Measurements from ENCODE around the gene TET3. TPM values are rescaled to one million over a fixed set of nuclear protein-coding genes. Genes with fewer than 3 reads are reported as not detected.

Gene TET3
- total RNA-seq, 1 donor from 2014 or later = 3.3 TPM

DNA sequence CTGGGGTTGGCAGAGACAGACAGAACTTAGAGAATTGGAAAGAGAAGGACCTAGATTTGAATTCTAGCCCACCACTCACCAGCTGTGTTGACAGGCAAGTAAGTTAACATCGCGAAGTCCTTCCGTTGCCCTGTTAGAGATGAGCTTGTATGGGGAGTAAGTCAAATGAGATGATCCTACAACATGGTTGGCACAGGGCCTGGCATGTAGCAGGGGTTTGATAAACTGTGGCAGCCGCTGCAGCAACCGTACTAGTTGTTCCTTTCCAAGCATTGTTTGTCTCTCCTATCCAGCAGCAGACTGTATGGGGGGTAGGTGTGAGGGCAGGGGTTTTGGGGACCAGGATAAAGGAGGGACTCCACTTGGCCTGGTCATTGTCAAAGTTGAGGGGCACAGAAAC, 16.0 kb downstream of the TET3 start:
- ATAC-seq = no peak
- intact Hi-C loops (cut with micrococcal nuclease) = no loop called here
- DNase-seq = peak; percentile 45

DNA sequence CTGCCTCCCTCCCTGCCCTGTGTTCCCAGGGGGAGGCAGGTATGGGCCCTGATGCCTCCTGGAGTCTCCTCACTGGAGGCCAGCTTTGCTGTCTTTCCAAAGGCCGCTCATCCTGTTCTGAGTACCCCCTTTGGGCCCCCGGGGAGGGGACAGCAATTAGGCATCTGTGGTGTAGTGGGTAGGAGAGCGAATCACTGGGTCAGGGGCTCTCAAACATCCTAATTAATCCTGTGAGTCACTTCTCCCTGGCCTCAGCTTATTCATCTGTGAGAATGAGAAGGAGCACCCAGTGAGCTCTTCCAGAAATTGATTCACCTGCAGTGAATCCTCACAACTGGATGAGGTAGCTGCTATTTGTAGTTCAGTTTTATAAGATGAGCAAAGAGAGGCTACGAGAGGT, 16.4 kb downstream of the TET3 start:
- no peak for DNase-seq
- intact Hi-C loops (cut with micrococcal nuclease) = no loop called here
- no peak for ATAC-seq

DNA sequence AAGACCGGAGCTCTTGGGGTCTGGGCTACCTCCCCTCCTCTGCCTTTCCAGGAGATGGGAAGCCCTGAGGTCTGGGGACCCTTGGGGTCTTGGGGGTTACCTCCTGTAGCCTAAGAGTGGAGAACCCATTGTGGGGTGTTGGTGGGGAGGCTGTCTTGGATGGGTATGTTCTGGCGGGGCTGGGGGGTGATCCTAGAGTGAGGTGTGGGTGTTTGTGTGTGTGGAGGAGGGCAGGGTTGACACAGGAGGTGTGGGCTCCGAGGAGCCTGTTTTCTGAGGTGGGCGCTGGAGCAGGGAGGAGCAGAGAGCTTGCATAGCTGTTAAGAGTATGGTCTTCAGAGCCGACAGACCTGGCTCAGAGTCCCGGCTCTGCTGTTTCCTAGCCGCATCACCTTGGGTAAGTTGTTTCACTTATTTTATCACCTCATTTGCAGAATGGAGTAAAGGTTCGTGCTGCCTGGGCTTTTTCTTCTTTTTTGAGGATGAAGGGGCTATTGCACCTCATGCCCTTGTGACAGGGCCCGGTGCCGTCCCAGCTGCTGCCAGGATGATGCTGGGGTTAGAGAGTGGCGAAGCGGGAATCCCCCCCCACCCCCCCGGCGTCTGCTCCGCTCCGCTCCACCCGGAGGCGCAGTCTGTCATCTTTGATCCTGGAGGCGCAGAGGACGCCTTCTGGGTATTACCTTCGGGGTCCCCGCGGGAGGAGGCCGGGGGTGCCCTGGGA, 17.2 kb downstream of the TET3 start:
- no peak for DNase-seq
- ATAC-seq = no peak
- intact Hi-C loops (cut with micrococcal nuclease) = no loop called here

DNA sequence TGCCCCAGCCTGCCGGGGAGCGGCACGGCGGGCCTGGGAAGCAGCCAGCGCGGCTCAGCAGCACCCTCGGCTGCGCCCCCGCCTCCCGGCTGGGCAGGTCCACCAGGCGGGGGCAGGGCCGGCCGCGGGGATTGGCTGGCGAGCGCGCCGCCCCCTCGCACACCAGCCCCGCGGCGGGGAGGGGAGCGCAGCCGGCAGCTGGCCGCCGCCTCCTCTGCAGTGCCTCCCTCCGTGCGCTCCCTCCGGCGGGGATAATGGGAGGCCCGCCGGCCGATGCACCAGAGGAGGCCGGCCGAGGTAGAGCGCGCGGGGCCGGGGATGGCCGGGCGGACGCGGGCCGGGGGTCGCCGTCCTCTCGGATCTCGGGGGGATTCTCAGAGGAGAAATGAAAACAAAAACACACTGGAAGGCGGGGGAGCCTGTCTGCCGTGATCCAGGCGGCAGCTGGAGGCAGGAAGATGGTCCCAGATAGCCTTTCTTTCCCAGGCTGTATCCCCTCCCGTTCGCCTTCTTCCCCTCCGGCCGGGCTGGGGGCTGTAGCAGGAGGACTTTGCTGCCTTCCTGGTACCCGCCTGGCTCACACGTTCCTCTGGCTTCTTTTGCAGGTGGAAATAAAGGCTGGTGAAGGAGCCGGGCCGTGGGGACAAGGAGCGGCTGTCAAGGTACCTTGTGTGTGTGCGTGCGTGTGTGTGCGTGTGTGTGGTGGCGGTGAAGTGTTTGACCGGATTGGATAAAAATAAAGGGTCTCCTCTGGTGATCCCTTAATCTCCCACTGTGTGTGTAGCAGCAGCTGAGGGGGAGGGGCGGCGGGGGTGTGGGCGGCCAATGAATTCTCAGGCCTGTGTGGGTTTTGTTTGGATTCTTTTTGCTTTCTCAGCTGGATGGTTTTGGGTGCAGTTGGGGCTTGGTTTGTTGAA, 18.1 kb downstream of the TET3 start:
- intact Hi-C loops (cut with micrococcal nuclease) = no loop called here
- DNase-seq (peak; percentile 94), ATAC-seq (peak; percentile 99)

DNA sequence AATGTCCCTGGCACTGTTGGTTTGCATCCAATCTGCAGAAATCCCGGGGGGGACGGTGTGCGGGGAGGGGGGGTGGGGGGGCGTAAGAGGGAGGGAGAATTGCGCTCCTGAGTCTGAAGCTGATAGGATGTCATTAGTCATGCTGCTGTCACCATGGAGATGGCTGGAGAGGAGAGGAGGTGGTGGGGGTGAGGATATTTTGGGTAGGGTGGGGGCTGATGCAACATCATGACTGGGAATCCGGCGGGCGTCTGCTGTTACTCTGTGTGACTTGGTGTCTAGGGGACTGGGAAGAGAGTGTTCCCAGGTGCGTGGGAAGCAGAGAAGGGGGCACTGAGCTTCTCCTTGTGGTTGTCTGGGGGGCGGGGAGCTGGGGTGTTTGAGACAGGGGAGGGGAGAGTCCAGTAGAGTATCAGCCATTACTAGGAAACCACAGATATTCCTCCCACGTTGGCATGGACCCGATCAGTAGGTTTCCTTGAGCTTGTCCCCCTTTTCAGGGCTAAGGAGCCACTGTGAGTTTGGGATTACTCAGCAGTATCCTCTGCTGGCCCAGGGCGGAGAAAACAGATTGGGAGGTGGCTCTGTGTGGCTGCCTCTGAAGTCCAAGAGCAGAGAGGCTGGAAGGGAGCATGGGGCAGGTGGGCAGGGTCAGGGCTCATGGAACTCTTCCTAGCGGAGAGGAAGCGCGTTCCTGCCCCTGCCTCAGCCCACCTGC, 18.9 kb downstream of the TET3 start:
- DNase-seq (no peak), ATAC-seq (peak; percentile 3)
- intact Hi-C loops (cut with micrococcal nuclease) = no loop called here

DNA sequence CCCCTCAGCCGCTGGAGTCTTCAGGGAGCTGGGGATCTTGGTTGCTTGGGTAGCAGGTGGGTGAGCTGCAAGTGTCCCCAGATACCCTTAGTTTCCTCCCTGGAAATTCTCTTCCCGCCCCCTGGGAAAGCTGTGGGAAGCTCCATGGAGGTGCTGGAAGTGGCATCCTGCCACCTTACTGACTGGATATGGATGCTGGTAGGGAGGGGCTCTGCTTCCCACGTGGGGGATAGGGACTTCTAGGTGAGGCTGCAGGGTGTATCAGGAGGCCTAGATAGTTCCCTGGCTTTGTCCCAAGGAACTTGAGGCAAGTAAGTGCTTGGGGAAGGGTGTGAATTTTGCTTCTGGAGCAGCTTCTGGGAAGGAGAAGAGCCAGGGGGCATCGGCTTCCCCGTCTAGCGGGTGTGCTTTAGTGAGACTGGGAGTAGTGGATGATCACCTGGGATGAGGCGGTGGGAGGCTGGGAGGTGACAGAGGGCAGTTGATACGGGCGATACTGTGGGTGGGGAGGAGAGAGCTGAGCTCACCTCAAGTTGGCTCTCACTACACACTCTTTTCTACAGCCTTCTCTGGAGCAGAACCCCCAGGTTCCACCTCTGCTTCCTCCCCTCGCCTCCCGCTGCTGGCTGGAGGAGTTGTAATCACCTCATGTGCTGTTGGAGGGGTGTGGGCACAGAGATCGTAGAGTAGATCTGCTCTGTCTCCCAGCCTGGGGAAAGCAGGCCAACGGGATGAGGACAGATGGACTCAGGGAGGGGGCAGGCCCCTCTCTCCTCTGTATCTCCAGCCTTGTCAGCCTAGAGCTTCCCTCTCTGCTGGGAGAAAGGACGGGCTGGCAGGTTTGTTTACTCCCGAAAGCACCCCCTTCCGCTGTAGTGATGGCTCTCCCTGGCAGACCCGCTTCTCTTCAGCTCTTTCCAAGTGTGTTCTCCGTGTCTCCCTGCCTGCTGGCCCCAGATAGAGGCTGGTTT, 19.8 kb downstream of the TET3 start:
- no peak for ATAC-seq
- intact Hi-C loops (cut with micrococcal nuclease) = no loop called here

DNA sequence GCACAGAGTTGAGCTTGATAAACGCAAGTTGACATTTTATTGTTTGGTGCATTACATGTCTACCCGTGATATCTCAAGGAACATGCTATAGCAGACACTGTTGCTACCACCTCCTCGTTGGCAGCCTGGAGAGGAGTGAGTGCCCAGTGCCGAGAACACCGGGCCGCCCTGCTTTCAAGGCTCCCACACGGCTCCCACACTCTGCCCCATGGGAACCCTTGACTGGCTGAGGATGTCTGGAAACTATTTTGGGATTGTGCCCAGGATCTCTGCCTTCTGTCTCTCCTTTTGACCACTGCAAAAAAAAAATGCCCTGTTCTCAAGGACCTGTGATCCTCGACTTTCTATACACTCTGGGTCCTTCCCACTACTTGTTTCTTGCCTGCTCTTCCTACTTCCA, 21.1 kb downstream of the TET3 start:
- intact Hi-C loops (cut with micrococcal nuclease) = no loop called here
- DNase-seq (no peak), ATAC-seq (no peak)

More for the DNA sequence above, 19.8 kb downstream of the TET3 start:
- DNase-seq = no peak

DNA sequence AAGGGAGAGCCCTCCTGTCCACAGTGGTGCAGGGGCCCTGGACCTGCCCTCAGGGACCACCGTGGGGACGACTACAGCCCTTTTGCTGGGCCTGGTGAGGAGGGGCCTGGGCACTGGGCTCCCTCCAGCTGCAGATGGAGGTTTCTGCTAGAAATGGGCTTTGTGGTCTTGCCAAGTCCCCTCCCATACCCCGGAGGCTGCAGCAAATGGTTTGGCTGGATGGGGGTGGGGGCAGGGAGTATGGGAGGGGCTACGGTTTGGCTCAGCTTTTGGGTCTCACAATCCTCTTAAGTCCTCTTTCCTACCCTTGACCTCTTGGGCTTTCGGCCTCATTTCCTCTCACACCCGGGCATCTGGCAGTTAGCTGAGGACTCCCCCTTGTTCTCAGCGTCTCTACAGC, 21.7 kb downstream of the TET3 start:
- peak; percentile 3 for ATAC-seq
- intact Hi-C loops (cut with micrococcal nuclease) = no loop called here
- no peak for DNase-seq

DNA sequence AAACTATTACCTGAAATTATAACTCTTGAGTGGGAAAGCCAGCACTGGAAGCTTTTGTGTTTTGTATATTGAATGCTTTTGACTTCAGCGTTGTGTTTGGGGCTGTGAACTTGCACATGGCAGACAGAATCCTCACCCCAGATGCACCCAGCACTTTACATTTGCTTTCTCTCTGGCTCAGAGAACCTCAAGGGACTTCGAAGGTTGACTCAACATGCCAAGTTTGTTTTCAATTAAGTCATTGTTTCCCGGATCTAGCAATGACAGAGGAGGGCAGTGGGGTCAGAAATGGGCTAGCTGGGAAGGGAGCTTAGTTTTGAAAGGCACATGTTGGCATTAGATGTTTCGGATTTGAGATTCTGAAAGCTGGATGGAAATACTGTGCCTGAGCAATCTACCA, 22.4 kb downstream of the TET3 start:
- intact Hi-C loops (cut with micrococcal nuclease) = no loop called here
- no peak for ATAC-seq
- no peak for DNase-seq

DNA sequence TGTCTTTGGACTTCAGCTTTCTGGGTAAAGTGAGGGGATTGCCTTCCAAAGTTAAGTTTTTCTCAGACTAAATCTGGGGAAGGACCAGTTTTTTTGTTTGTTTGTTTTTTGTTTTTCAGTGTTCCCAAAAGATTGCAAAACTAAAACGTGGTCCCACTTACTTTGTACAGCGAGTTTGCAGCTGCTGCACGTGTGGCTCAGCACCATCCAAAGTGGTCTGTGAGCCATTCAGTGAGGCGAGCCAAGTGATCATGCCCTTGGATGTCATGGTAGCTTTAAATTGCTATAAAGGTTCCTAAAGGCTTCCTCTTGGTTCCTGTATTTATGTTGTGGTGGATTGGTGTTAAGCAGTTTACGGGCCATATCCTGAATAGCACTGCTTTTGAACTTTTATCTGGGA, 23.0 kb downstream of the TET3 start:
- ATAC-seq (no peak), DNase-seq (no peak)
- intact Hi-C loops (cut with micrococcal nuclease) = no loop called here

DNA sequence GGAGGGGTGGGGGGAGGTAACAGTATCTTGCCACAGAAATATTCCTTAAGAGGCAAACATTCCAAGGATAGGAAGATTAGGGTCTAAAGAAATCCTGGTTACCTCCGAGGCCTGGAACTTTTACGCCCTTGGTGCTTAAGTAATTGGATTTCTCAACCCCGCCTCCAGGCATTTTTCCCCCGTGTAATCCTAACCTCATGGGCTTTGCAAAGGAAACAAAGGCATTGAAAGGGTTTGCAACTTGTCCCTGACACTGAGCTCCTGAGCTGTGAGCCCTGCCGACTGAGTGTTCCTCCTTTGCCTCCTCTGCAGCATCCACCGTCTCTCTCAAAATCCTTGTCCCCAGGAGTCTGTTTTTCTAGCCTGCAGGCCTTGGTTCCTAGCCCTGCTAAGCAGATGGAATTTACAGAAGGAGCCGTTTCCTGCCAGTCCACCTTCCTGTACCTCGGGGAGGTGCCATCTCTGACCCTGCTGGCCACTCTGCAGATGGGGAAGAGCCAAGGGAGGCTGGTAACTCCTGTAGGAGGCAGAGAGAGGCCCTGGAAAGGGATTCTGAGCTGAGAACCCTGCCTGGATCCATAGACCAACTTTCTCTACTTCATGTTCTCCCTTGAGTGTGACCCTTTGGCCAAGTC, 24.2 kb downstream of the TET3 start:
- intact Hi-C loops (cut with micrococcal nuclease) = no loop called here

DNA sequence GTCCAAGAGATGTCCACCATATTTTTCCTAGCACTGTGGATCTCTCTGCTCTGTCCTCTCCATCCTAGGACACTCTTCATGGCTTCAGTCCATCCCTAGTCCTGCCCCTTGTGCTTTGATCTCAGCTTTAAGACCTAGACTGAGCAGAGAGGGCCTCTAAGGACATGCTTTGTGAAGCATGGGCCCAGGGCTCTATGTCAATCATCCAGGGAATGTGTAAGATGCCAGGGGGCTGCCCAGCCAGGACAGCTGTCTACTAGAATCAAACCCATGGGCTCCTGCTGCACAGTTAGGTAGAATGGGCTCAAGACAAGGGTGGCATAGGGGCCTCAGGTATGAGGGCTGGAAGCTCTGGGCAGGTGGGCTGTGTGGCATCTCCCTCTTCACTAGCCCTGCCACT, 24.9 kb downstream of the TET3 start:
- DNase-seq (no peak), ATAC-seq (no peak)
- intact Hi-C loops (cut with micrococcal nuclease) = no loop called here

More for the DNA sequence above, 24.2 kb downstream of the TET3 start:
- ATAC-seq = no peak
- no peak for DNase-seq

DNA sequence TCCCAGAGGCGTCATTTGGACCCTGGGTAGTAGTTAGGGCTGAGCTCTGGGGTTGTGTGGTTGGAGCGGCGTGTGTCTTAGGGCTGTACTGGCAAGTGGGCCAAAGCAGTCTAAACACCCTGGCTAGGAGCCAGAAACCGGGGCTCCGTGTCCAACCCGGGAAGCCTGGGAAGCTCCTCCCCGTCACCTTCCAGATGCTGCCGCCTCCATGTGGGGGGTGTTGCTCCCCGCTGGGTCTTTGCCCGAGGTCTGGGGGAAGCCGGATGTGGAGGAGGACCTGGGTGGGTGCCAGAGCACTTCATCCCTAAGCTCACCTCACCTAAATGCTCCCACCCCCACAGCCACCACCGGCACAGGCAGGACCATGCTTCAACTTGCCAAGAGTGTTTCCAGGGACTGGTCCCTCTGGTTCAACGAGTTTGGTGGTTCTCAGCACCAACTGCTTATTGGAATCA, 25.4 kb downstream of the TET3 start:
- intact Hi-C loops (cut with micrococcal nuclease) = no loop called here
- peak; percentile 60 for DNase-seq
- ATAC-seq = peak; percentile 78

DNA sequence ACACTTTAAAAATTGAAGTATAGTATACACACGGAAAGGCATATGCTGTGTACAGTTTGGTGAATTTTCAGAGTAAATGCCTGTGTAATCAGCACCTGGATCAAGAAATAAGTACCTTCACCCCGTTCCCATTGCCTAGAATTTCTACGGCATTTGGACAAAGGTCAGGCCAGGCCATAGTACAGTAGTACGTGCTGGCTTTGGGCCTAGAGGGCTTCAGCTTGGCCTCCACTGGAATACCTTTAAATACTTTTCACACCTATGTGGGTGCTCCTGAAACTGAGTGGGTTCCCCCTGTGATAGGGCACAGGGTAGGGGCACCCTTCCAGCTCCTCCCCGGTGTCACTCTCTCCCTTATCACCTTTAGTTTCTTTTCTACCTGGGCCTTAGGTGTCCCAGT, 26.5 kb downstream of the TET3 start:
- no peak for ATAC-seq
- intact Hi-C loops (cut with micrococcal nuclease) = no loop called here
- no peak for DNase-seq

DNA sequence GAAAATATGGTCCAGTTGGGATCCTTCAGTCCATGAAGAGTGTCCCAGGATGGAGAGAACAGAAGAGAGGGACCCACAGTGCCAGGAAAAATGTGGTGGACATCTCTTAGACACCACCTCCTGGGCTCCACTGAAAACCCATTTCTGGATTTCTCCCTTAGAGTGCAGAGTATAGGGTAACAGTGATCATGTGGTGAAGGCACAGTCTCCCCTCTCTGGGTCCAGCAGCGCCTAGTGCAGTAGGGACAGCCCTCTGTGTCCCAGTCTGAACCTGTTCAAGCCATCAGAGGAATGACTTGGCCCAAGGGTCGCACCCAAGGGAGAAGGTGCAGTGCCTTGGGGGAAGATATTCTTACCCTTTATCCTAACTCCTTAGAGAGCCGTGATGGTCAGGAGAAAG, 30.1 kb downstream of the TET3 start:
- ATAC-seq (no peak), DNase-seq (no peak)
- intact Hi-C loops (cut with micrococcal nuclease) = no loop called here

DNA sequence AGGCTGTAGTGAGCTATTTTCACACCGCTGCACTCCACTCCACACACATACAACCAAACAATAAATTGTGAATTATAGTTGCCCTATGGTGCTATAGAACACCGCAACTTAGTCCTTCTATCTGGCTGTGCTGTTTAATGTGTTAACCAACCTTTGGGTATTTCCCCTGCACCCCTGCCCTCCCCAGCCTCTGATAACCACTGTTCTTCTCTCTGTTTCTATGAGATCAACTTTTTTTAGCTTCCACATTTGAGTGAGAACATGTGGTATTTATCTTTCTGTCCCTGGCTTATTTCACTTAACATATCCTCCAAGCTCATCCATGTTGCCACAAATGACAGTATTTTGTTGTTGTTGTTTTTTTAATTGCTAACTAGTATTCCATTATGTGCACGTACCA, 32.5 kb downstream of the TET3 start:
- DNase-seq (no peak), ATAC-seq (no peak)
- intact Hi-C loops (cut with micrococcal nuclease) = no loop called here

DNA sequence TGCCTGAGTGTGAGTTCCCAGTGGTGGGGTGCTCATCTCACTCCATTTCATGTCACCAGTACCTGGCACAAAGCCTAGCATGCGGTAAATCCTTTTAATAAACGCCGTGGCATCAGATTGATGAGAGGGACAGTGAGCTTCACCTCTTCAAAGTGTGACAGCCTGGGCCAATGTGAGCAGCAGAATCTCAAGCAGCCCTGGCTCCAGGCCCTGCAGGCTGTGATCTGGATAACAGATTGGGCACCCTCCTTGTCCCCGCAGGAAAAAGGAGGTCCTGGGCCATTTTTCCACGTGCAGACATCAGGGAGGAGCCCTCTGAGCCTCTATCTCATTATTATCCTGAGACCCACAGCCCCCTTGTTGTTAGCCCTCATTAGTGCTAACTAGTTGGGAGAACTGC, 34.8 kb downstream of the TET3 start:
- ATAC-seq (peak; percentile 59), DNase-seq (no peak)

DNA sequence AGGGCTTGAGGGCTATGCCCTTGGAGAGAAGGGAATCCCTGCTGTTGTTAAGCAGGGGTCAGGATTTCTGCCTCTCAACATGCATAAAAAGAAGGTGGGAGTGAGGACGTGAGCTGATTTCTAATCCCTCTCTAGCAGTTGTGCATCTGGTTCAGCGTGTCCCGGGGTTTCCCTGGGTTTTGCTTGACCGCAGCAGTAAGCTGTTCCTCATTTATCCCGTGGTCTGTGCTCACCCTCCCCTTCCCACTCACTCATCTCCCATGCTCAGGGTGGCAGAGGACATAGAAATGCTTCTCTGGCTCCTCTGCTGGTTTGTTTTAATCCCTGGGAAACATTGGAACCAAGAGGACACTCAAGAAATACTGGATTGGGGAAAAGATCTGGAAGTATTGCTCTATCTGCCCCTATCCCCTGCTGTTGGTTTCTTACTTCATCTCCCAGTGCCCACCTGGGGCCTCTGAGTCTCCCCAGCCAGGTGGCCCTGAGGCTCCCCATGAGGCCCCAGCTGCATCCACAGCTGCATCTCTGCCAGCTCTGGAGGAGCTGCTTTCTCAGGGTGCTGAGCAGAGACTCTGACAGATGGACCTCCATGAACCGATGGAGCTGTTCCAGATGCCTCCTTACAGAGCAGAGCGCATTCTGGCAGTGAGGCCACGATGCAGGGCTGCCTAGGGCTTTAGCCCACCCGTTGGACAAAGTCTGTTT, 36.1 kb downstream of the TET3 start:
- DNase-seq = no peak
- peak; percentile 69 for ATAC-seq
- intact Hi-C loops (cut with micrococcal nuclease) = no loop called here

More for the DNA sequence above, 34.8 kb downstream of the TET3 start:
- intact Hi-C loops (cut with micrococcal nuclease) = no loop called here

Data from left ventricle myocardium superior (tissue), 1 donor.